HepG2 (cell line): ENCODE measurements around the gene TYMS. TPM values are rescaled to one million over a fixed set of nuclear protein-coding genes. Genes with fewer than 3 reads are reported as not detected.

Source experiments
- ARID5B ChIP-seq: IDR thresholded peaks from 2 replicates; pipeline ENCODE4 v1.4.0; 2020; ENCODE audit warnings: mild to moderate bottlenecking, missing genetic modification reagents
- CENPT ChIP-seq: sonication (generic); formaldehyde crosslinking; IDR thresholded peaks from 2 replicates; pipeline ENCODE4 v1.8.0; 2022; ENCODE audit warnings: low read depth, mild to moderate bottlenecking, moderate library complexity, missing genetic modification reagents
- KDM2A ChIP-seq: sonication (generic); formaldehyde crosslinking; IDR thresholded peaks from 2 replicates; pipeline ENCODE4 v1.4.0; 2020; ENCODE audit warnings: low read depth, missing genetic modification reagents, borderline replicate concordance
- KLF6 ChIP-seq: IDR thresholded peaks from 2 replicates; pipeline ENCODE4 v1.8.0; 2016; ENCODE audit warnings: missing biosample characterization, missing genetic modification reagents
- MYPOP ChIP-seq: sonication (generic); formaldehyde crosslinking; IDR thresholded peaks from 2 replicates; pipeline ENCODE4 v1.8.1; 2023; ENCODE audit warnings: mild to moderate bottlenecking, moderate library complexity, missing genetic modification reagents
- NR2C2 ChIP-seq: sonication (generic); formaldehyde crosslinking; IDR thresholded peaks from 2 replicates; pipeline ENCODE4 v1.4.0; 2020; ENCODE audit warnings: missing genetic modification reagents, mild to moderate bottlenecking, moderate library complexity, borderline replicate concordance
- PHF5A ChIP-seq: IDR thresholded peaks from one replicate; pipeline ENCODE4 v1.6.1; 2018; ENCODE audit warnings: low read depth, missing genetic modification reagents; ENCODE audit not compliant: unreplicated experiment
- RARG ChIP-seq: sonication (generic); formaldehyde crosslinking; IDR thresholded peaks from 2 replicates; pipeline ENCODE4 v1.4.0; 2020; ENCODE audit warnings: low read depth, mild to moderate bottlenecking, missing genetic modification reagents
- RFXAP ChIP-seq: sonication (generic); formaldehyde crosslinking; IDR thresholded peaks from 2 replicates; pipeline ENCODE4 v1.4.0; 2020; ENCODE audit warnings: missing genetic modification reagents, borderline replicate concordance
- STAG1 ChIP-seq: sonication (generic); formaldehyde crosslinking; IDR thresholded peaks from 2 replicates; pipeline ENCODE4 v1.4.0; 2020; ENCODE audit warnings: missing genetic modification reagents
- TBX2 ChIP-seq: sonication (generic); formaldehyde crosslinking; IDR thresholded peaks from 2 replicates; pipeline ENCODE4 v1.5.0; 2020; ENCODE audit warnings: missing genetic modification reagents, mild to moderate bottlenecking, borderline replicate concordance
- ZBTB37 ChIP-seq: sonication (generic); formaldehyde crosslinking; IDR thresholded peaks from 2 replicates; pipeline ENCODE4 v1.4.0; 2020; ENCODE audit warnings: mild to moderate bottlenecking, missing genetic modification reagents
- ZBTB43 ChIP-seq: sonication (generic); formaldehyde crosslinking; conservative IDR thresholded peaks from 2 replicates; pipeline ENCODE4 v1.4.0; 2020; ENCODE audit warnings: missing genetic modification reagents
- ZIK1 ChIP-seq: sonication (generic); formaldehyde crosslinking; IDR thresholded peaks from 2 replicates; pipeline ENCODE4 v1.5.0; 2020; ENCODE audit warnings: mild to moderate bottlenecking, low read depth, missing genetic modification reagents, borderline replicate concordance
- ZKSCAN1 ChIP-seq: fragments of 150-350 bp; IDR thresholded peaks from 2 replicates; pipeline ENCODE4 v1.6.1; 2014; ENCODE audit warnings: low read length
- ZNF138 ChIP-seq: sonication (generic); formaldehyde crosslinking; IDR thresholded peaks from 2 replicates; pipeline ENCODE4 v1.5.0; 2020; ENCODE audit warnings: mild to moderate bottlenecking, low read depth, missing genetic modification reagents
- ZNF552 ChIP-seq: sonication (generic); formaldehyde crosslinking; IDR thresholded peaks from 2 replicates; pipeline ENCODE4 v1.9.0; 2022; ENCODE audit warnings: missing genetic modification reagents, mild to moderate bottlenecking, borderline replicate concordance
- ZNF709 ChIP-seq: sonication (generic); formaldehyde crosslinking; IDR thresholded peaks from 2 replicates; pipeline ENCODE4 v1.5.0; 2020; ENCODE audit warnings: mild to moderate bottlenecking, missing genetic modification reagents
- ZNF768 ChIP-seq: sonication (generic); formaldehyde crosslinking; IDR thresholded peaks from 2 replicates; pipeline ENCODE4 v1.4.0; 2020; ENCODE audit warnings: missing genetic modification reagents
- ZNF772 ChIP-seq: sonication (generic); formaldehyde crosslinking; IDR thresholded peaks from 2 replicates; pipeline ENCODE4 v1.5.0; 2020; ENCODE audit warnings: mild to moderate bottlenecking, missing genetic modification reagents
- ZNF83 ChIP-seq: sonication (generic); formaldehyde crosslinking; IDR thresholded peaks from 2 replicates; pipeline ENCODE4 v1.4.0; 2020; ENCODE audit warnings: missing genetic modification reagents, mild to moderate bottlenecking, borderline replicate concordance
- polyA plus RNA-seq, 8 experiments: library from polyadenylated mRNA; depleted of rRNA in 3 of 8; stranded (reverse) in 7 of 8; unstranded in 1 of 8; fragments of >200 nt; fragmentation: Illumina TruSeq in 4 of 8; extraction: Trizol in 4 of 8; gene quantifications; 2 replicates each; pipeline versions ENCODE4 v1.2.1 to v1.2.3, GENCODE V29; 2011 to 2016; ENCODE audit warnings: low read depth in 4 of 8, missing spikeins in 1 of 8, mixed read lengths in 1 of 8; ENCODE audit not compliant: insufficient read depth in 1 of 8
- total RNA-seq, 5 experiments: library from RNA; depleted of rRNA; stranded (reverse); fragments of >200 nt; fragmentation: Illumina TruSeq; extraction: Trizol; gene quantifications; 2 replicates each; pipeline ENCODE4 v1.2.3, GENCODE V29; 2016; ENCODE audit warnings: low read depth in 1 of 5

The TYMS gene
- total and polyA plus RNA-seq, 2 of the 13 experiments (the other 11 are each of a cell fraction or from before 2014, with no cell fraction given): 80.1 to 106 TPM

- peak; percentile 25; the same call in 1 of the 2 replicates for TF ChIP-seq TBX2 (CRISPR knock-in tag)
- TF ChIP-seq RARG: 0 out of 2 replicates have a peak, but pooled peaks have one; percentile 28
- TF ChIP-seq ARID5B (CRISPR knock-in tag): peak; percentile 2; the same call in 1 of the 2 replicates
- no peak for TF ChIP-seq ZKSCAN1
- TF ChIP-seq KLF6 (CRISPR knock-in tag): no peak; the same call in 1 of the 2 replicates
- TF ChIP-seq ZNF768 (CRISPR knock-in tag): peak; percentile 99
- peak; percentile 94 for TF ChIP-seq ZBTB37
- TF ChIP-seq ZNF552 (CRISPR knock-in tag): 0 out of 2 replicates have a peak, but pooled peaks have one; percentile 16
- TF ChIP-seq ZNF709: peak; percentile 6; the same call in 1 of the 2 replicates
- 0 out of 2 replicates have a peak, but pooled peaks have one; percentile 43 for TF ChIP-seq ZNF138
- TF ChIP-seq ZNF772 (CRISPR knock-in tag): peak; percentile 20; the same call in 1 of the 2 replicates
- 0 out of 2 replicates have a peak, but pooled peaks have one; percentile 11 for TF ChIP-seq KDM2A (CRISPR knock-in tag)
- TF ChIP-seq RFXAP (CRISPR knock-in tag): no peak
- TF ChIP-seq NR2C2: 0 out of 2 replicates have a peak, but pooled peaks have one; percentile 26
- no peak for TF ChIP-seq ZIK1 (CRISPR knock-in tag)
- peak; percentile 42; the same call in 1 of the 2 replicates for TF ChIP-seq MYPOP
- peak; percentile 27; the same call in 1 of the 2 replicates for TF ChIP-seq STAG1
- TF ChIP-seq ZBTB43 (CRISPR knock-in tag): no peak
- TF ChIP-seq PHF5A (CRISPR knock-in tag): no peak
- TF ChIP-seq ZNF83 (CRISPR knock-in tag): 0 out of 2 replicates have a peak, but pooled peaks have one; percentile 41
- no peak for TF ChIP-seq CENPT (CRISPR knock-in tag)
Observed at GRCh38 chr18:711657-712400, 54.4 kb downstream of the TYMS start (continued).
